ENCODE measurements around the gene SPEG.

The SPEG gene

GRCh38 chr2:219465659-219466561 lies 31.3 kb downstream of the SPEG start:
- DNase-seq = no peak

- DNase-seq = no peak
Observed at GRCh38 chr2:219466816-219467735, 32.4 kb downstream of the SPEG start.

GRCh38 chr2:219467736-219468075 lies 33.1 kb downstream of the SPEG start:
- no peak for DNase-seq

DNA sequence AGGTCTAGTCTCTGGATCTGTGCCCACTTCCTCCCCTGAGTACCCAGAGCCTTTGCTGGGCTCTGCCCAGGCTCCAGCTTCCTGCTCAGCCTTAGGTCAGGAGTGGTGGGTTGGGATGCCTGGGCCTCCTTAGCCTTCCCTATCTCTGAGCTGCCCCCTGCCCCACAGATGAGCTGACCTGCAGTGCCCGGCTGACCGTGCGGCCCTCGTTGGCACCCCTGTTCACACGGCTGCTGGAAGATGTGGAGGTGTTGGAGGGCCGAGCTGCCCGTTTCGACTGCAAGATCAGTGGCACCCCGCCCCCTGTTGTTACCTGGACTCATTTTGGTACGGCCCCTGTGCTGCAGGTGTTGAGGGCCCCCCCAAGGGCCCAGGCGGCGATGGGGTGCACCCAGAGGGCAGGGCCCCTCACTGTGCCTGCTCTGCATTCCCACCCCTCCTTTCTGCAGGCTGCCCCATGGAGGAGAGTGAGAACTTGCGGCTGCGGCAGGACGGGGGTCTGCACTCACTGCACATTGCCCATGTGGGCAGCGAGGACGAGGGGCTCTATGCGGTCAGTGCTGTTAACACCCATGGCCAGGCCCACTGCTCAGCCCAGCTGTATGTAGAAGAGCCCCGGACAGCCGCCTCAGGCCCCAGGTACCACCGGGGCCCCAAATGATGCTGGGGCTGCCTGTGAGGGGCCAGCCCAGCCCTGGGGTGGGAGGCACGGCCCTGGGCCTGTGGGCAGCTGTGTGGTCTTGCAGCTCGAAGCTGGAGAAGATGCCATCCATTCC lies 34.0 kb downstream of the SPEG start:
- no peak for DNase-seq

GRCh38 chr2:219469186-219469724 lies 34.6 kb downstream of the SPEG start:
- no peak for DNase-seq

DNA sequence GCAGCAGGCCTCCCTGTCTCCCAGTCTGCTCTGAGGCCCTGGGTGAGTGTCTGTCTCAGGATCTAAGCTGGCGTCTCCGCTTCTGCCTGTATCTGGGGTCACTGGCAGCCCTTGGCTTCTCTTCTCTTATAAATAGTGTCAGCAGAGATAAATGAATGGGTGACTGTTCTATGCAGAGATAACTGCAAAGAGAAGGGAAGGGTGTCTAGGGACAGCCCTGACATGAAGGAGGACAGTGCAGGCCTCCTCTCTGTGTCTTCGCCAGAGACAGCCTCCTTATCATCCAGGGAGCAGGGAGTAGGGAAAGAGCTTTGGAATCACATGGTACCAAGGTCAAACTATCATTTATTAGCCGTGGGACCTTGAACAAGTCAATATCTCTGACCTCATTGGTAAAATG lies 35.8 kb downstream of the SPEG start:
- no peak for DNase-seq

DNA sequence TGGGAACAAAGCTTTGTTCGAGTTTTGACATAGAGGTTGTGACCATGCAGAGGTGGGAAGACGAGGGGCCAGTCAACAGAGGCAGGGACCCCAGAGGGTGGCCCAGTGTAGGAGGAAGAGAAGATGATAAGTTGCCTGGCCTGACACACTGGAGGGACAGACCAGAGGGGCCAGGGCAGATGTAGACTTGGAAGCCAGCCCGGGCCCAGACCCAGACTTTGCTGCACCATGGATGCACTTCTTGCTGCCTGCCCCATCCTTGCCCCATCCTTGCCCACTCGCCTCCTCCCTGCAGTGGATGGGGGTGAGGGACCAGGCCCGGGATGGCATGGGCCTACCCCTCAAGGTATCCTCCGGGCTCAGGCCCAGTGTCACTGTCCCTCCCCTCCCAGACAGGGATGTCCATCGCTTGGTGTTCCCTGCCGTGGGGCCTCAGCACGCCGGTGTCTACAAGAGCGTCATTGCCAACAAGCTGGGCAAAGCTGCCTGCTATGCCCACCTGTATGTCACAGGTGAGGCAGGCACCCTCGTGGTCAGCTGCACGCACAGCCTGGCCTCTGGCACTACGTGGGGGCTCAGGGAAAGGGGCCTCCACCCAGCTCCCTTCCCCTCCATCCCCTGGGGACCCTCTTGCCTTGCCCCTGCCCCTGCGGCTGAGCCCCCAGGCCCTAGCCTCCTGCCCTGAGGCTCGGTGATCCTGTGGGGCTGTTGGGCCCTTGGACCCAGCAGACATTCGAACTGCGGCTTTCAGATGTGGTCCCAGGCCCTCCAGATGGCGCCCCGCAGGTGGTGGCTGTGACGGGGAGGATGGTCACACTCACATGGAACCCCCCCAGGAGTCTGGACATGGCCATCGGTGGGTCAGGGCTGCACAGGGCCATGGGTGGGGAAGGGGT lies 37.1 kb downstream of the SPEG start:
- DNase-seq = no peak

GRCh38 chr2:219472629-219473187 lies 38.1 kb downstream of the SPEG start:
- DNase-seq = no peak

- no peak for DNase-seq
Observed at GRCh38 chr2:219473511-219473910, 38.9 kb downstream of the SPEG start.

DNA sequence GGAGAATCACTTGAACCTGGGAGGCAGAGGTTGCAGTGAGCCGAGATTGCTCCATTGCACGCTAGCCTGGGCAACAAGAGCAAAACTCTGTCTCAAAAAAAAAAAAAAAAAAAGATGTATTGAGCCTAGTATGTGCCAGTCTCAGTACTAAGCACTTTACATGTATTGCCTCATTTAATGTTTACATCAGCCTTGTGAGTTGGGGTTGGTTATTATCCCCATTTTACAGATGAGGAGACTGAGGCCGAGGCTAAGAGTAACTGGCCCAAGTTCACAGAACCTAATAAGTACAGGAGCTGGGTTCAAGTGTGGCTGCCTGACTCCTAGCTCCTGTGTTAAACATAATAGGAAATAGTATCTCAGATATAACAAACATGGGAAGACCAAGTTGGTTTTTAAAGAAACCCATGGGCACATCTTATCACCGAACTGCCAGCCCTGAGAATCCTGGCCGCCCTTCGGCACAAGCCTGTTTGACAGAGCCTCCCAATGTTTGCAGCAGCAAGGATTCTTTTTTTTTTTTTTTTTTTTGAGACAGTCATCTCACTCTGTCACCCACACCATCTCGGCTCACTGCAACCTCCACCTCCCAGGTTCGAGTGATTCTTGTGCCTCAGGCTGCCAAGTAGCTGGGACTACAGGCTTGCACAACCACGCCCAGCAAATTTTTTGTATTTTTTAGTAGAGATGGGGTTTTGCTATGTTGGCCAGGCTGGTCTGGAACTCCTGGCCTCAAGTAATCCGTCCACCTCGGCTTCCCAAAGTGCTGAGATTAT lies 39.8 kb downstream of the SPEG start:
- DNase-seq = no peak

- no peak for DNase-seq
Observed at GRCh38 chr2:219475278-219475677, 40.6 kb downstream of the SPEG start.

- DNase-seq = peak; percentile 75
Observed at GRCh38 chr2:219475697-219476651, 41.3 kb downstream of the SPEG start.

DNA sequence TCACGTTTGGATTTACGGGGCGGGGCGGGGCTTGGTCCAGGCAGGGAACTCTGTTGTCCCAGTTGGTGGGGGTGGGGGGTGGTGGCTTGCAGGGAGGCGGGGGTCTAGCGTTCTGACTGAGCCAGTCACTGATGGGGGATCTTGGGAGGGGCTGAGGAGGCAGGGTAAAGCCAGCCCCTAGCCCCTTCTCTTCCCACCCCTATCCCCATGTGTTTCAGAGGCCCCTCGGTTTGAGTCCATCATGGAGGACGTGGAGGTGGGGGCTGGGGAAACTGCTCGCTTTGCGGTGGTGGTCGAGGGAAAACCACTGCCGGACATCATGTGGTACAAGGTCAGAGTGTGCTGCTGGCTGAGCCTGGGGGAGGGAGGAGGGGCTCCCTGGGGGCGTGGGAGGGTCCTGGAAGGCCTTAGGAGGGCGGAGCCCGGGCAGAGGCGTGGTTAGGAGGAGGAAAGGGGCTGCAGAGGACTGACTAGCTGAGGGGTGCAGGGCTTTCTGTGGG lies 42.1 kb downstream of the SPEG start:
- no peak for DNase-seq

DNA sequence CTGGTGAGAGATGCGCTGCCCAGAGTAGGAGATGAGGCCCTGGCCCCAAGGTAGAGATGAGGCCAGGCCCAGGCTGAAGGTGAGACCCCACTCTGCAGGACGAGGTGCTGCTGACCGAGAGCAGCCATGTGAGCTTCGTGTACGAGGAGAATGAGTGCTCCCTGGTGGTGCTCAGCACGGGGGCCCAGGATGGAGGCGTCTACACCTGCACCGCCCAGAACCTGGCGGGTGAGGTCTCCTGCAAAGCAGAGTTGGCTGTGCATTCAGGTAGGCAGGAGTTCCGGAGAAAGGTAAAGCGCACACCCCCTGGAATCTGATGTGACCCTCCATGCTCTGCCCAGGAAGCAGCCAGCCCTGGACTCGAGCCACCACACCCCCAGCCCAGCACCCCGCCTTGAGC lies 42.5 kb downstream of the SPEG start:
- DNase-seq = no peak

DNA sequence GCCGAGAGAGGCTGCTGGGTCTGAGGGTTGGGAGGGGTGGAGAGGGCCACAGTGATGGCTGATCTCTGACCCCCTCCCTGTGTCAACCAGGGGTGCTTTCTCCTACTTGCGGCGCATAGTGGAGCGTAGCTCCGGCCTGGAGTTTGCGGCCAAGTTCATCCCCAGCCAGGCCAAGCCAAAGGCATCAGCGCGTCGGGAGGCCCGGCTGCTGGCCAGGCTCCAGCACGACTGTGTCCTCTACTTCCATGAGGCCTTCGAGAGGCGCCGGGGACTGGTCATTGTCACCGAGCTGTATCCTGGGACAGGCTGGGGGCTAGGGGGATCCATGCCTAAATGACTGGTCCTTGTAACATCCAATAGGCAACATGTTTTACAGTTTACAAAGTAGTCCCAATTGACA lies 43.2 kb downstream of the SPEG start:
- DNase-seq = no peak

GRCh38 chr2:219478916-219479315 lies 44.3 kb downstream of the SPEG start:
- no peak for DNase-seq

GRCh38 chr2:219480004-219480403 lies 45.4 kb downstream of the SPEG start:
- no peak for DNase-seq

- DNase-seq = no peak
Observed at GRCh38 chr2:219482674-219483405, 48.2 kb downstream of the SPEG start.

Measured in activated CD4-positive, CD25-positive, alpha-beta regulatory T cell treated with anti-CD3 and anti-CD28 coated beads, Interleukin-2, amount 50 U/mL, for 72 hours (primary cell).